ENCODE results near the gene MKLN1.
"Not testable (repeated sequence)": the region's sequence is repeated elsewhere in the genome, so short reads cannot be mapped to it uniquely, and the experiment has no call there.

Gene MKLN1

GRCh38 chr7:131493081-131493480 is 165.4 kb downstream of the MKLN1 start:
- no peak for DNase-seq (ENCODE audit: extremely low spot score, insufficient read length, low read depth)
- FAIRE-seq = no peak

GRCh38 chr7:131493581-131493980 is 165.9 kb downstream of the MKLN1 start:
- no peak for FAIRE-seq
- DNase-seq (ENCODE audit: extremely low spot score, insufficient read length, low read depth) = no peak

GRCh38 chr7:131494182-131494581 is 166.5 kb downstream of the MKLN1 start:
- no peak for DNase-seq (ENCODE audit: extremely low spot score, insufficient read length, low read depth)
- FAIRE-seq = no peak

- FAIRE-seq = no peak
- DNase-seq (ENCODE audit: extremely low spot score, insufficient read length, low read depth) = no peak
Observed at GRCh38 chr7:131495669-131496498, 168.2 kb downstream of the MKLN1 start.

- FAIRE-seq = no peak
- no peak for DNase-seq (ENCODE audit: extremely low spot score, insufficient read length, low read depth)
Observed at GRCh38 chr7:131497454-131497853, 169.8 kb downstream of the MKLN1 start.

GRCh38 chr7:131498237-131498885 is 170.7 kb downstream of the MKLN1 start:
- FAIRE-seq (no peak), DNase-seq (ENCODE audit: extremely low spot score, insufficient read length, low read depth) (no peak)

- DNase-seq (ENCODE audit: extremely low spot score, insufficient read length, low read depth) (no peak), FAIRE-seq (no peak)
Observed at GRCh38 chr7:131499801-131500200, 172.1 kb downstream of the MKLN1 start.

GRCh38 chr7:131500357-131500756 is 172.7 kb downstream of the MKLN1 start:
- DNase-seq (ENCODE audit: extremely low spot score, insufficient read length, low read depth) = no peak
- no peak for FAIRE-seq

GRCh38 chr7:131501422-131501821 is 173.7 kb downstream of the MKLN1 start:
- peak; percentile 15 for DNase-seq (ENCODE audit: extremely low spot score, insufficient read length, low read depth)
- FAIRE-seq = peak; percentile 90

- DNase-seq (ENCODE audit: extremely low spot score, insufficient read length, low read depth) (no peak), FAIRE-seq (no peak)
Observed at GRCh38 chr7:131501930-131502685, 174.4 kb downstream of the MKLN1 start.

- FAIRE-seq = no peak
Observed at GRCh38 chr7:131502810-131503508, 175.3 kb downstream of the MKLN1 start.

GRCh38 chr7:131503639-131504038 is 176.0 kb downstream of the MKLN1 start:
- no peak for DNase-seq (ENCODE audit: extremely low spot score, insufficient read length, low read depth)
- FAIRE-seq = no peak

More at GRCh38 chr7:131502810-131503508, 175.3 kb downstream of the MKLN1 start:
- no peak for DNase-seq (ENCODE audit: extremely low spot score, insufficient read length, low read depth)

- FAIRE-seq (no peak), DNase-seq (ENCODE audit: extremely low spot score, insufficient read length, low read depth) (no peak)
Observed at GRCh38 chr7:131504157-131504899, 176.7 kb downstream of the MKLN1 start.

- FAIRE-seq; DNase-seq (ENCODE audit: extremely low spot score, insufficient read length, low read depth): not testable (repeated sequence)
Observed at GRCh38 chr7:131505037-131505620, 177.5 kb downstream of the MKLN1 start.

- DNase-seq (ENCODE audit: extremely low spot score, insufficient read length, low read depth) (no peak), FAIRE-seq (no peak)
Observed at GRCh38 chr7:131505636-131506557, 178.2 kb downstream of the MKLN1 start.

- DNase-seq (ENCODE audit: extremely low spot score, insufficient read length, low read depth) (no peak), FAIRE-seq (no peak)
Observed at GRCh38 chr7:131506597-131506996, 178.9 kb downstream of the MKLN1 start.

GRCh38 chr7:131507592-131508331 is 180.1 kb downstream of the MKLN1 start:
- DNase-seq (ENCODE audit: extremely low spot score, insufficient read length, low read depth) (peak; percentile 11), FAIRE-seq (peak; percentile 69)
